ENCODE data around the gene ADAMTS2.

The ADAMTS2 gene

GRCh38 chr5:179263391-179264052 is 81.7 kb downstream of the ADAMTS2 start:
- no peak for FAIRE-seq

DNA sequence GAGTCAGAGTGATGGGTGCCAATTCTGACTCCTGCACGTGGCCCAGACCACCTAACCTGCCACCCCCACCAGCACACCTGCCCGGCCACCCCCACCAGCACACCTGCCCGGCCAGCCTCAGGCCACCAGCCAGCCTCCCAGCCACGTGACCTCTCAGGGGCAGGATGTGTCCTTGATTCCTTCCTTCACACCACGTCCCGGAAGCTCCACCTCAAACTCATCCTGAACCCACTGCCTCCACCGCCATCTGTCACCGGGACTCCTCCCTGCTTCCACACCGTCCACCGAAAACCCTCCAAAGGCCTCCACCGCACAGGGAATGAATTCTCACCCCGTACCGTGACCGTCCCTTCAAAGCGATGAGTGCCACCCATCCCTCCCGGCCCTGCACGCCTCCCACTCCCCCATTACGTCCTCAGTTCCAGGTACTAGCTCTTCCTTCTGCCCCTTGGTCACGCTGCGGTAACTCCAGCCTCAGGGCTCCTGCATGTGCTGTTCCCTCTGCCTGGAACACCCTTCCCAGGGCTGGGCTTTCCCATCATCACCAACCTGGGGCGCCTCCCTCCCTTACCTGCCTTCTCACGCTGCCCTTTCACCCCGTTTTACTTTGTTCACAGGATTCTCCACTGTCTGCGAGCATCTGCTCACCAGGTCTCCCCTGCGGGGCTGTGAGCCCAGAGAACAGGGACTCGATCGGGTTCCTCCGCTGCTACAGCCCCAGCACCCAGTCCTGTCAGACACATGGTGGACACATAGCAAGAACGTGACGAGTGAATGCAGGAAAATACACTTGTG is 82.9 kb downstream of the ADAMTS2 start:
- FAIRE-seq, result no peak

DNA sequence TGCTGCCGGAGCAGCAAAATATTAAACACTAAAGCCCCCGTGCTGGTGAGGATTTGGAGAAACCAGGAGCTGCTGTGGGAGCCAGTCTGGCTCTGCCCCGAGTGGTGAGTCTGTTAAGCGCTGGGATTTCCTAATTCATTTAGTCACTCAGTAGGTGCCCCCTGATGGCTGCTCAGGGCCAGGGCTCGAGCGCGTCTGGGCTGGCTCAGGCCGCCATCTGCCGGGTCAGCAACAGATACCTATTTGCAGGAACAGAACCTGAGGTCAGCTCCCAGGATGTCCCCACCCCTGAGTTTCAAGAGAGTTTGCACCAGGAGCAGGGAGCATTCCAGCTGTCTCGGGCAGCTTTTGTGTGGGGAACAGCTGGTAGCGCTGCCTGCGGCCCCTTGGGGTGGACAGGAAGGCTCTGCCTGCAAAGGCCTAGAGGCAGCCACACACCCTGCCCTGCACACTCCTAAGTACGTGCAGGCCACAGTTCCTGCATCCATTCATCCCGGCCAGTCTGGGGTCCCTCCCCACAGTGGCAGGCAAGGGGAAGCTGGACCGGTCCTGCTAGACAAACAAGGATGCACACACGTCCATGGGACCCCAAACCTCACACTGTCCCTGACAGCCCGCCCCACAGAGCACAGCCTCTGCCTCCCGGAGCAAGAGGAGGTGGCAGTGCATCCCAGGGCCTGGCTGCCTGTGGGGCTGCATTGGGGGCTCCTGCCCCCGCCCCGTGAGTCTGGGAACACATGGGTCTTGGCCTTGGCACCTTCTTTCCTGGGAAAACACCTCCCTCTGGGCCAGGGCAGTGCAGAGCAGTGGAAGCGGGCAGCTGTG is 83.7 kb downstream of the ADAMTS2 start:
- no peak for FAIRE-seq

DNA sequence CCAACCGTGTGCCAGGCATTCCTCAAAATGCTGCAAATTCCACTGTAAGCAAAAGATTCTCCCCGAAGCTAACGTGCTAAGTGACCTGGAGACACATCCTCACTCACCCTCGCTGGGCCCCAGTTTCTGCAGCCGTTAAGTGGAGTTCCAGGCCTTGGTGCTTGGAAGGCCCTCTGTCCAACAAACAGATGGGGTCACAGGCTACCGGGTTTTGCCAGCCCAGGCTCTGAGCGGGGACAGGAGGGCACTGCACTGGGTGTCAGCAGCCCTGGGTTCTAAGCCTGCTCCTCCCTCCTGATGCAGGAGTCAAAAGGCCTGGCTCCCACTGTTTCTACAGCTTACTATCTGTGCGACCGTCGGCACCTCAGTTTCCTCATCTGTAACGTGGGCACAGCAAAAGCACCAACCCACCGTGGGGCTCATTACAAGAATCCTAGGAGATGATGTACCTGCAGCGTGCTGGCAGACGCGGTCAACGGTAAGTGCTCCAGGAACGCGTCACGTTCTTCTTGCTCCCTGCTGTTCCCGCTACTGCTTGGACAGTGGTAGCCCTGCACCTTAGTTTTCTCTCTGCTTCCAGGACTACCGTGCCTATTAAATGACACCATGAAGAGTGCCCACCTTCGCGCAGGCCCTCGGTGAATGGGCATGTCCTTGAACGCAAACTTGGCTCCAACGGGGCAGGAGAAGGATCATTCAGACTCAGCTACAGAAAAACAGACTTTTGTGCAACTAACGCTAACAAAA is 84.8 kb downstream of the ADAMTS2 start:
- FAIRE-seq, result no peak

DNA sequence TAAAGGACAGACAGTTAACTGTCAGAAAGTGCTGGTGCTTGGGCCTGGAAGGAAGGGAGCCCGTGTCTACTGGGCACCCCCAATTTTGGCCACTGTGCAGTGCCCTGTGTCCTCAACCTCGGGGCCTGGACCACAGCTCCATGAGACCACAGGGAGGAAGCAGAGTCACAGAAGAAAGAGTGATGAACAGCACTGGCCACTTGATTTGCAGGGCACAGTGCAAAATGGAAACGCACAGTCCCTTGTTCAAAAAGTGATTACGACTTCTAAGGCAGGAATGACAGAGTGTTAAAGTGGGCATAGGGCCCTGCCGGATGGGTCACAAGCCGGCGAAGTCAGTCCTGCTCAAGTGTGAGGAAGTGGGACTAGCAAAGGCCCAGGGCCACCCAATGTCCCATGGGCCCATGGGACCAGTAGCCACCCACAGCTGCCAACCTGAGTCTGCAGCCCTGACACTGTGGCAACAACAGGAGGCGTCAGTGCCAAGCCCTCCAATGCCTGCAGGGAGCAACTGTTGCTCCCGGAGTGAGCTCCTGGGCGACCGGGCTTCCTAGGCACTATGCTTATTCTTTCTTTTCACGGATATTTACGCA is 85.4 kb downstream of the ADAMTS2 start:
- no peak for FAIRE-seq

- FAIRE-seq, result no peak
These were observed 86.1 kb downstream of the ADAMTS2 start for GRCh38 chr5:179258922-179259730.

DNA sequence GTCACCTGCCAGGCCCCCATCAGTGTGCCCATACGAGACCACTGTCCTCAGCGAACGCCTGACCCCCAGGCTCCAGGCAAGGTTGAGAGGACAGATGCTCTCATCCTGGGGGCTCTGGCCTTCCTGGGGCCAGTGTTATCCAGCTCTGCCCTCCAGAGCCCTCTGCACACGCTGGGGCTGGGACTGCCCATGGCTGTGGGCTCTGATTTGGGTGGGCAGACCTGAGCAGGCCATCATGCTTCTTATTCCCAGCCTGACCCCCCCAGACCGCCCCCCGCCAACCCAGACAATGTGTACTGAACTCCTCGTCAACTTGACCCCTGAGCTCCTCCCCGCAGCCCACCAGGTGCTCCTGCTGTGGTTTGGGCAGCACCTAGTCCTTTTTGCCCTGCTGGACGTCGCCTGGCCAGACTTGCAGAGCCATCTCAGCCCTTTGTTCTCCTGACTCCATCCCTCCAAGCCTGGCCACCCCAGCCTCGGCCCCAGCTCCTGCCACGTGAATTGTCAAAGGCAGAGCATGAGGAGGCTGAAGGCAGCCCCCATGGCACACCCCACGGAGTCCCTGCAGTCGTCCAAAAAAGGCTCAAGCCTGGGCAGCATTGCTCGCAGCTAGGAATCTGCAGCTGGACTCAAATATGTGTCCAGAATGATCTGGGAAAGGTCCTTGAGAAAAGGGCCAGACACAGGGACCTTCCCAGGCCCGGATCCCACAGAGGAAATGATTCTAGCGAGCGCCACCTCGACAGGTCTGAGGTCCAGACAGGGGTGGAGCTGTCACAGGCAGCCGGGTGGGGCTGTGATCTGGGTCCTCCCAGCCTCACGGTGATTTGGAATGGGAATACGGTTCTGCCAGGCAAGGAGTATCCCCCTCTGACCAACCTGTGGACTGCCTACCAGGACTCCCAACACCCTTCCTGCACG is 87.0 kb downstream of the ADAMTS2 start:
- no peak for FAIRE-seq

GRCh38 chr5:179257176-179257682 is 88.0 kb downstream of the ADAMTS2 start:
- FAIRE-seq, result no peak

- no peak for FAIRE-seq
These were observed 88.7 kb downstream of the ADAMTS2 start for GRCh38 chr5:179256328-179257175.

DNA sequence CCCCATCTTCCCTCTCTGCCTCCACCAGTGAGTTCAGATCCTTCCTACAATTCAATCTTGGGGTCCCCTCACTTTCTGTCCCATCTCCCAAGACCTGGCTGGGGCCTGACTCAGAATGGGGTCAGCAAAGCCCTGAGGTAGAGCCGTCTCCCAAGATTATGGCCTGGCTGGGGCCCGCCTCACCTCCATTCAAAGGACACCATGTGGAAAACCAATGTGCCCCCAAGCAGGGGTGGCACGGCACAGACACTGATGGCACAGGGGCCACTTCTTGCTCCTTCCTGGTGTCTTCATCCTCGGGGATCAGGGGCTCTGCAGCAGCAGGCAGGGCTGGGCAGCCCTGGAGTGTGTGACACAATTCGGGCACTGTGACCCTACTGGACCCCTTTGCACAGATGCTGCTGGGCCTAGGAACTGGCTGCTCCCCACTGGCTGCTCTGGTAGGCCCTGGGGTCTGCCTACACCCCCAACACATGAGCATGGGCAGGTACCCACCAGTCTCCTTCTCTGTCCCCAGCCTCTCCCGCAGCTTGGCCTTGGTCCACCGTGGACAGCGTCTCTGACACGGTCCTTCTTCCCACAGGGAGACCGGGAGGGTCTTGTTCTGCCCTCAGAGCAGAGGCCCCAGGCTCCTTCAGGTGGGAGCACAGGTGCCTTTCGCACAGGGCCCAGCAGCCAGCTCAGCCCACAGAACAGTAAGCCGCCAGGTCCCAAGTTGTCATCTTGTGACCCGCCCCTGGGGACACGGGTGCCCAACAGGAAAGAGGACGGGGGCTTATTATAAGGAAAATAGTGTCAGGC is 89.5 kb downstream of the ADAMTS2 start:
- no peak for FAIRE-seq

DNA sequence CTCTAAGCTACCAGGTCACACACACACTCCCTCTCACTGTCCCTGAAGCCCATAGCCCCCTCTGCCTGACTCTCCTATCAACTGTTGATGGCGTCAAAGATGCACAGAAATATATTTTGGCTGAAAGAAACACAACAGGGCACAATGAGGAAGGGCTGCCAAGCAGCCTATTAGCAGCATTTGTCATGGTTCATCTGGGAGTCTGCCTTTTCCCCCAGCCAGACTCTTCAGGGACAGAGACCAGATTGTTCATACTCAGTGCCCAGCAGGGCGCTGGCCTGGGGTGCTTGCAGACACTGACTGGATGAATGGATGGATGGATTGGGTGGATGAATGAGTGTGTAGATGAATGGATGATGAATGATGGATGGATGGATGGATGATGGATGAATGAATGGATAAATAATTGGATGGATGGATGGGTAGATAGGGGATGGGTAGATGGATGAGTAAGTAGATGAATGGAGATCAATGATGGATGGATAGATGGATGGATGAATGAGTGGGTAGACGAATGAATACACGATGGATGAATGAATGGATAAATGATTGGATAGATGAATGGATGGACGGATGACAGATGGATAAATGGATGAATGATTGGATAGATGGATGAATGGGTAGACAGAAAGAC is 90.5 kb downstream of the ADAMTS2 start:
- FAIRE-seq, result no peak

DNA sequence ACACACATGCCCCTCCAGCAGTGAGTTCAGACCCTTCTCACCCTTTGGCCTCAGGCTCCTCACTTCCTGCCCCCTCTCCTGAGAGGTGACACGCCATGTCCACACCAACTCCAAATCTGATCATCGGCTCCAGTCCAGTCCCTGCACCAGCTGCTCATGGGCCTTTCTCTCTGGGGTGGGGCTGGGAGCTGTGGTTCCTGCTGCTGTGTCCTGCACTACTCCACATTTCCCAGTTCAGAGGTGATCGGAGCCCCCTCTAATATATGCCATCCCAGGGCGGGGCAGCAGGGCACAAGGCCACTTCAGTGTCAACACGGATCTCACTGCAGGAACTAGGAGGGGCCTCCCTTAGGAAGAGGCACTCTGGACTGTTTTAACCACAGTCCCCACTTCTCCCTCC is 91.5 kb downstream of the ADAMTS2 start:
- no peak for FAIRE-seq

GRCh38 chr5:179251276-179251969 is 93.8 kb downstream of the ADAMTS2 start:
- FAIRE-seq, result no peak

- no peak for FAIRE-seq
These were observed 94.6 kb downstream of the ADAMTS2 start for GRCh38 chr5:179250561-179251225.

- FAIRE-seq, result no peak
These were observed 99.0 kb downstream of the ADAMTS2 start for GRCh38 chr5:179246227-179246626.

- no peak for FAIRE-seq
These were observed 100.2 kb downstream of the ADAMTS2 start for GRCh38 chr5:179245031-179245430.

- no peak for FAIRE-seq
These were observed 101.2 kb downstream of the ADAMTS2 start for GRCh38 chr5:179244044-179244443.

Data from A204.1 (cell line).